ENCODE measurements around the gene LZTS2. TPM values are rescaled to one million over a fixed set of nuclear protein-coding genes. Genes with fewer than 3 reads are reported as not detected.

Gene LZTS2
- total and polyA plus RNA-seq, 10 of the 15 experiments (the other 5 are each of a cell fraction or from before 2014, with no cell fraction given) = 0.08 to 13.4 (median 7.2) TPM

GRCh38 chr10:101031128-101031795, 31.7 kb downstream of the LZTS2 start, which contains the start of the genes PDZD7 and SFXN3 (continued):
- TF ChIP-seq RELA (IDR thresholded peaks at IDR 0.05; ENCODE audit: borderline replicate concordance, partially characterized antibody) = no peak
- peak; percentile 99 for TF ChIP-seq PKNOX1 (IDR thresholded peaks at IDR 0.05)
- TF ChIP-seq ZBTB33 (IDR thresholded peaks at IDR 0.05) = no peak
- TF ChIP-seq, protein P1, sequence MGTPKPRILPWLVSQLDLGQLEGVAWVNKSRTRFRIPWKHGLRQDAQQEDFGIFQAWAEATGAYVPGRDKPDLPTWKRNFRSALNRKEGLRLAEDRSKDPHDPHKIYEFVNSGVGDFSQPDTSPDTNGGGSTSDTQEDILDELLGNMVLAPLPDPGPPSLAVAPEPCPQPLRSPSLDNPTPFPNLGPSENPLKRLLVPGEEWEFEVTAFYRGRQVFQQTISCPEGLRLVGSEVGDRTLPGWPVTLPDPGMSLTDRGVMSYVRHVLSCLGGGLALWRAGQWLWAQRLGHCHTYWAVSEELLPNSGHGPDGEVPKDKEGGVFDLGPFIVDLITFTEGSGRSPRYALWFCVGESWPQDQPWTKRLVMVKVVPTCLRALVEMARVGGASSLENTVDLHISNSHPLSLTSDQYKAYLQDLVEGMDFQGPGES (IDR thresholded peaks at IDR 0.05) = peak; percentile 83
- 0 out of 2 replicates have a peak, but pooled peaks have one; percentile 28 for TF ChIP-seq MXI1 (IDR thresholded peaks at IDR 0.05; ENCODE audit: low read depth, low read length)
- TF ChIP-seq TBL1XR1 (IDR thresholded peaks at IDR 0.05; ENCODE audit: low read depth, low read length) = no peak
- TF ChIP-seq BACH1 (IDR thresholded peaks at IDR 0.05; ENCODE audit: borderline replicate concordance) = no peak
- no peak for TF ChIP-seq ZBED1 (IDR thresholded peaks at IDR 0.05; ENCODE audit: borderline replicate concordance)
- no peak for TF ChIP-seq ZSCAN29 (IDR thresholded peaks at IDR 0.05)
- no peak for TF ChIP-seq RB1 (IDR thresholded peaks at IDR 0.05; ENCODE audit: borderline replicate concordance)
- no peak for TF ChIP-seq REST (IDR thresholded peaks at IDR 0.05; ENCODE audit: low read depth, low read length)
- TF ChIP-seq FOS (IDR thresholded peaks at IDR 0.05; ENCODE audit: borderline replicate concordance, extremely low read depth, insufficient read length) = peak; percentile 67
- TF ChIP-seq POU2F2 (IDR thresholded peaks at IDR 0.05; ENCODE audit: borderline replicate concordance, low read depth, low read length) = no peak
- TF ChIP-seq BHLHE40 (IDR thresholded peaks at IDR 0.05; ENCODE audit: borderline replicate concordance in 1 of 2, low read depth in 2 of 2, low read length in 1 of 2) = peak in 1 of 2 experiments; percentile 13; a peak in 1 of 4 replicates
- peak; percentile 21 for TF ChIP-seq MYC (IDR thresholded peaks at IDR 0.05; ENCODE audit: insufficient read depth, insufficient read length, insufficient replicate concordance, low read length, severe bottlenecking)
- no peak for TF ChIP-seq HDAC6 (IDR thresholded peaks at IDR 0.05; ENCODE audit: unreplicated experiment)
- TF ChIP-seq KLF5 (IDR thresholded peaks at IDR 0.05; ENCODE audit: partially characterized antibody) = no peak
- no peak for TF ChIP-seq ETV6 (conservative IDR thresholded peaks at IDR 0.05 in 1 of 2, IDR thresholded peaks at IDR 0.05 in 1 of 2; ENCODE audit: borderline replicate concordance in 1 of 2, low read depth in 1 of 2)
- TF ChIP-seq, protein P2, sequence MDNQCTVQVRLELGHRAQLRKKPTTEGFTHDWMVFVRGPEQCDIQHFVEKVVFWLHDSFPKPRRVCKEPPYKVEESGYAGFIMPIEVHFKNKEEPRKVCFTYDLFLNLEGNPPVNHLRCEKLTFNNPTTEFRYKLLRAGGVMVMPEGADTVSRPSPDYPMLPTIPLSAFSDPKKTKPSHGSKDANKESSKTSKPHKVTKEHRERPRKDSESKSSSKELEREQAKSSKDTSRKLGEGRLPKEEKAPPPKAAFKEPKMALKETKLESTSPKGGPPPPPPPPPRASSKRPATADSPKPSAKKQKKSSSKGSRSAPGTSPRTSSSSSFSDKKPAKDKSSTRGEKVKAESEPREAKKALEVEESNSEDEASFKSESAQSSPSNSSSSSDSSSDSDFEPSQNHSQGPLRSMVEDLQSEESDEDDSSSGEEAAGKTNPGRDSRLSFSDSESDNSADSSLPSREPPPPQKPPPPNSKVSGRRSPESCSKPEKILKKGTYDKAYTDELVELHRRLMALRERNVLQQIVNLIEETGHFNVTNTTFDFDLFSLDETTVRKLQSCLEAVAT (IDR thresholded peaks at IDR 0.05) = no peak
- 0 out of 2 replicates have a peak, but pooled peaks have one; percentile 32 for TF ChIP-seq LARP7 (IDR thresholded peaks at IDR 0.05)
